Activated naive CD4-positive, alpha-beta T cell treated with anti-CD3 and anti-CD28 coated beads, Interleukin-2, amount 10 ng/mL, durations not matched to agents 7 days and 5 days (primary cell): ENCODE results near the gene KREMEN2.

ENCODE experiments used
- CTCF ChIA-PET: fragments of 350-600 bp; sonication (Branson Sonifier 250); formaldehyde crosslinking; loops from one replicate; lab custom pipeline; 2021; ENCODE audit warnings: antibody characterized with exemption; lab: Charles Lee
- DNase-seq: peaks from one replicate; pipeline ENCODE4 v3.0.0-alpha.2; 2020
- H3K27ac Mint-ChIP-seq: one replicate; pipeline ENCODE4 v1.8.0; 2021; ENCODE audit warnings: mild to moderate bottlenecking, moderate library complexity, mixed read lengths
- H3K27me3 Mint-ChIP-seq: one replicate; pipeline ENCODE4 v1.8.0; 2021; ENCODE audit warnings: mild to moderate bottlenecking, mixed read lengths
- H3K36me3 Mint-ChIP-seq: one replicate; pipeline ENCODE4 v1.8.0; 2021; ENCODE audit warnings: mixed read lengths
- H3K4me1 Mint-ChIP-seq: one replicate; pipeline ENCODE4 v1.8.0; 2021; ENCODE audit warnings: mixed read lengths
- H3K4me3 Mint-ChIP-seq: one replicate; pipeline ENCODE4 v1.8.0; 2021; ENCODE audit warnings: mild to moderate bottlenecking, moderate library complexity, mixed read lengths
- H3K9me3 Mint-ChIP-seq: one replicate; pipeline ENCODE4 v1.8.0; 2021; ENCODE audit warnings: mixed read lengths

KREMEN2 gene

GRCh38 chr16:2983706-2984136 is 19.6 kb downstream of the KREMEN2 start:
- no peaks in the 10 kb centered on the region for H3K9me3 Mint-ChIP-seq
- no peak overlapping the region for H3K27ac Mint-ChIP-seq
- H3K36me3 Mint-ChIP-seq = no peaks in the 10 kb centered on the region
- peak overlapping the region; percentile 38 for H3K4me3 Mint-ChIP-seq
- peaks cover 30% of the 10 kb centered on the region for H3K4me1 Mint-ChIP-seq
- CTCF ChIA-PET = interaction anchor here (0.6 to 1.2 kb wide), 4 partner anchors 19 to 57 kb away, joined by 3 read pairs; no protein-coding TSS in a partner anchor
- H3K27me3 Mint-ChIP-seq = peaks cover 48% of the 10 kb centered on the region
- DNase-seq = peak; percentile 79

GRCh38 chr16:2985462-2985861 is 21.4 kb downstream of the KREMEN2 start:
- Mint-ChIP-seq H3K27me3 (peaks cover 65% of the 10 kb centered on the region), H3K4me3 (no peak overlapping the region), H3K4me1 (peaks cover 26% of the 10 kb centered on the region), H3K9me3 (no peaks in the 10 kb centered on the region), H3K27ac (no peak overlapping the region), H3K36me3 (no peaks in the 10 kb centered on the region)
- no peak for DNase-seq
- CTCF ChIA-PET = interaction anchor here (1.4 to 1.6 kb wide), 2 partner anchors 8 to 22 kb away, joined by 3 to 4 read pairs; partner anchors contain the start of gene KREMEN2

GRCh38 chr16:2985893-2986355 is 21.8 kb downstream of the KREMEN2 start:
- H3K27ac Mint-ChIP-seq = no peak overlapping the region
- CTCF ChIA-PET = interaction anchor here (1.4 to 1.6 kb wide), 2 partner anchors 8 to 22 kb away, joined by 3 to 4 read pairs; partner anchors contain the start of gene KREMEN2
- H3K4me1 Mint-ChIP-seq = peaks cover 23% of the 10 kb centered on the region
- H3K27me3 Mint-ChIP-seq = peaks cover 69% of the 10 kb centered on the region
- no peaks in the 10 kb centered on the region for H3K9me3 Mint-ChIP-seq
- no peak for DNase-seq
- no peak overlapping the region for H3K4me3 Mint-ChIP-seq
- H3K36me3 Mint-ChIP-seq = no peaks in the 10 kb centered on the region

GRCh38 chr16:2986623-2987188 is 22.6 kb downstream of the KREMEN2 start:
- Mint-ChIP-seq H3K36me3 (no peaks in the 10 kb centered on the region), H3K4me1 (peaks cover 15% of the 10 kb centered on the region), H3K9me3 (no peaks in the 10 kb centered on the region), H3K4me3 (no peak overlapping the region), H3K27ac (no peak overlapping the region), H3K27me3 (peaks cover 76% of the 10 kb centered on the region)
- DNase-seq = no peak
- CTCF ChIA-PET = interaction anchor here (1.0 kb wide), 1 partner anchor 41 kb away, joined by 3 read pairs; no protein-coding TSS in a partner anchor

GRCh38 chr16:2987286-2987685 is 23.2 kb downstream of the KREMEN2 start:
- Mint-ChIP-seq H3K4me1 (peaks cover 12% of the 10 kb centered on the region), H3K4me3 (no peak overlapping the region), H3K27ac (no peak overlapping the region), H3K27me3 (peaks cover 80% of the 10 kb centered on the region), H3K9me3 (no peaks in the 10 kb centered on the region), H3K36me3 (no peaks in the 10 kb centered on the region)
- CTCF ChIA-PET = interaction anchor here (1.0 kb wide), 1 partner anchor 41 kb away, joined by 3 read pairs; no protein-coding TSS in a partner anchor
- DNase-seq = no peak

GRCh38 chr16:2987833-2988232 is 23.8 kb downstream of the KREMEN2 start:
- no peak overlapping the region for H3K27ac Mint-ChIP-seq
- peaks cover 78% of the 10 kb centered on the region for H3K27me3 Mint-ChIP-seq
- H3K4me3 Mint-ChIP-seq = no peak overlapping the region
- CTCF ChIA-PET = interaction anchor here (1.0 to 1.1 kb wide), 2 partner anchors 19 to 40 kb away, joined by 3 read pairs; no protein-coding TSS in a partner anchor
- no peaks in the 10 kb centered on the region for H3K9me3 Mint-ChIP-seq
- H3K4me1 Mint-ChIP-seq = peaks cover 10% of the 10 kb centered on the region
- DNase-seq = no peak
- H3K36me3 Mint-ChIP-seq = no peaks in the 10 kb centered on the region

- H3K4me3 Mint-ChIP-seq = no peak overlapping the region
- no peak overlapping the region for H3K27ac Mint-ChIP-seq
- DNase-seq = no peak
- H3K4me1 Mint-ChIP-seq = peaks cover 5% of the 10 kb centered on the region
- H3K27me3 Mint-ChIP-seq = peaks cover 76% of the 10 kb centered on the region
- CTCF ChIA-PET = interaction anchor here (1.1 kb wide), 1 partner anchor 18 kb away, joined by 3 read pairs; no protein-coding TSS in a partner anchor
- no peaks in the 10 kb centered on the region for H3K9me3 Mint-ChIP-seq
- no peaks in the 10 kb centered on the region for H3K36me3 Mint-ChIP-seq
Observed at GRCh38 chr16:2988590-2989099, 24.6 kb downstream of the KREMEN2 start.

GRCh38 chr16:2990891-2991290 is 26.8 kb downstream of the KREMEN2 start:
- Mint-ChIP-seq H3K27me3 (peaks cover 69% of the 10 kb centered on the region), H3K36me3 (no peaks in the 10 kb centered on the region), H3K9me3 (no peaks in the 10 kb centered on the region), H3K4me1 (no peaks in the 10 kb centered on the region), H3K27ac (no peak overlapping the region), H3K4me3 (no peak overlapping the region)
- CTCF ChIA-PET = no interaction called here
- DNase-seq = no peak

- Mint-ChIP-seq H3K27me3 (peaks cover 69% of the 10 kb centered on the region), H3K4me1 (no peaks in the 10 kb centered on the region), H3K36me3 (no peaks in the 10 kb centered on the region), H3K4me3 (no peak overlapping the region), H3K9me3 (no peaks in the 10 kb centered on the region), H3K27ac (no peak overlapping the region)
- DNase-seq = no peak
- CTCF ChIA-PET = interaction anchor here (1.2 kb wide), 1 partner anchor 36 kb away, joined by 3 read pairs; no protein-coding TSS in a partner anchor
Observed at GRCh38 chr16:2991566-2992261, 27.6 kb downstream of the KREMEN2 start.

GRCh38 chr16:2992383-2993081 is 28.5 kb downstream of the KREMEN2 start:
- Mint-ChIP-seq H3K4me1 (no peaks in the 10 kb centered on the region), H3K27ac (no peak overlapping the region), H3K36me3 (no peaks in the 10 kb centered on the region), H3K27me3 (peaks cover 73% of the 10 kb centered on the region), H3K9me3 (no peaks in the 10 kb centered on the region), H3K4me3 (no peak overlapping the region)
- no peak for DNase-seq
- CTCF ChIA-PET = interaction anchor here (1.2 kb wide), 1 partner anchor 35 kb away, joined by 3 read pairs; no protein-coding TSS in a partner anchor

GRCh38 chr16:2996298-2996697 is 32.2 kb downstream of the KREMEN2 start:
- no peak for DNase-seq
- H3K27ac Mint-ChIP-seq = no peak overlapping the region
- no peaks in the 10 kb centered on the region for H3K9me3 Mint-ChIP-seq
- no peak overlapping the region for H3K4me3 Mint-ChIP-seq
- H3K36me3 Mint-ChIP-seq = no peaks in the 10 kb centered on the region
- CTCF ChIA-PET = interaction anchor here (17.3 kb wide), 1 partner anchor 31 kb away, joined by 300 read pairs; the partner anchor contains the start of genes CLDN6, HCFC1R1, THOC6 and TNFRSF12A
- peaks cover 72% of the 10 kb centered on the region for H3K27me3 Mint-ChIP-seq
- H3K4me1 Mint-ChIP-seq = no peaks in the 10 kb centered on the region

GRCh38 chr16:2999929-3000328 is 35.9 kb downstream of the KREMEN2 start:
- H3K36me3 Mint-ChIP-seq = no peaks in the 10 kb centered on the region
- peaks cover 5% of the 10 kb centered on the region for H3K4me1 Mint-ChIP-seq
- H3K27me3 Mint-ChIP-seq = peaks cover 66% of the 10 kb centered on the region
- no peaks in the 10 kb centered on the region for H3K9me3 Mint-ChIP-seq
- CTCF ChIA-PET = interaction anchor here (17.3 kb wide), 1 partner anchor 27 kb away, joined by 300 read pairs; the partner anchor contains the start of genes CLDN6, HCFC1R1, THOC6 and TNFRSF12A
- no peak overlapping the region for H3K4me3 Mint-ChIP-seq
- no peak for DNase-seq
- H3K27ac Mint-ChIP-seq = no peak overlapping the region

GRCh38 chr16:3000540-3000939 is 36.5 kb downstream of the KREMEN2 start:
- no peak overlapping the region for H3K27ac Mint-ChIP-seq
- H3K27me3 Mint-ChIP-seq = peaks cover 69% of the 10 kb centered on the region
- H3K4me3 Mint-ChIP-seq = no peak overlapping the region
- no peaks in the 10 kb centered on the region for H3K36me3 Mint-ChIP-seq
- no peaks in the 10 kb centered on the region for H3K9me3 Mint-ChIP-seq
- peaks cover 6% of the 10 kb centered on the region for H3K4me1 Mint-ChIP-seq
- CTCF ChIA-PET = interaction anchor here (0.6 to 17.3 kb wide), 2 partner anchors 26 to 36 kb away, joined by 3 to 300 read pairs; partner anchors contain the start of genes CLDN6, HCFC1R1, THOC6 and TNFRSF12A
- DNase-seq = no peak
